ENCODE data around the gene DHRS3.

DNA sequence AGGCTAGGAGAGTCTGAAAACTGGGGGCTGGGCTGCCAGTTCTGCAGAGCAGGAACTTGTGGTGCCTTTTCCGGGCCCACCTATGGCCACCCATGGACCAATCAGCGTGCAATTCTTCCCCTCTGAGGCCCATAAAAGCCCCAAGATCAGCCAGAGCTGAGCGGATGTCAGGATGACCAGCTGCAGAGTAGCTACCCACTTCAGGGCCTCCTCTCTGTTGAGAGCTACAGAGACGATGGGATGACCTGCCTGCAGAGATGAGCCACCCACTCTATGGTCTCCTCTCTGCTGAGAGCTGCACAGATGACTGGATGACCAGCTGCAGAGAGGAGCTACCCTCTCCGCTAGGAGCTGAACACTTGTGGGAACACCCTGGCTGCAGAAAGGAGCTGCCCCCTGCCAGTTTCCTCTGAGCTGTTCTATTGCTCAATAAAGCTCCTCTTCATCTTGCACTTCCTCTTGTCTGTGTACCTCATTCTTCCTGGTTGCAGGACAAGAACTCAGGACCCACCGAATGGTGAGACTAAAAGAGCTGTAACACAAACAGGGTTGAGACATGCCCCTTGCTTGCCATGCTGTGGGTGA, 13.0 kb upstream of the DHRS3 start:
- TF ChIP-seq, protein P1, sequence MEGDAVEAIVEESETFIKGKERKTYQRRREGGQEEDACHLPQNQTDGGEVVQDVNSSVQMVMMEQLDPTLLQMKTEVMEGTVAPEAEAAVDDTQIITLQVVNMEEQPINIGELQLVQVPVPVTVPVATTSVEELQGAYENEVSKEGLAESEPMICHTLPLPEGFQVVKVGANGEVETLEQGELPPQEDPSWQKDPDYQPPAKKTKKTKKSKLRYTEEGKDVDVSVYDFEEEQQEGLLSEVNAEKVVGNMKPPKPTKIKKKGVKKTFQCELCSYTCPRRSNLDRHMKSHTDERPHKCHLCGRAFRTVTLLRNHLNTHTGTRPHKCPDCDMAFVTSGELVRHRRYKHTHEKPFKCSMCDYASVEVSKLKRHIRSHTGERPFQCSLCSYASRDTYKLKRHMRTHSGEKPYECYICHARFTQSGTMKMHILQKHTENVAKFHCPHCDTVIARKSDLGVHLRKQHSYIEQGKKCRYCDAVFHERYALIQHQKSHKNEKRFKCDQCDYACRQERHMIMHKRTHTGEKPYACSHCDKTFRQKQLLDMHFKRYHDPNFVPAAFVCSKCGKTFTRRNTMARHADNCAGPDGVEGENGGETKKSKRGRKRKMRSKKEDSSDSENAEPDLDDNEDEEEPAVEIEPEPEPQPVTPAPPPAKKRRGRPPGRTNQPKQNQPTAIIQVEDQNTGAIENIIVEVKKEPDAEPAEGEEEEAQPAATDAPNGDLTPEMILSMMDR (conservative IDR thresholded peaks at IDR 0.05): no peak
- TF ChIP-seq EZH2 (IDR thresholded peaks at IDR 0.05; ENCODE audit: low read depth): no peak

Data from PC-9 (cell line).